K562 (cell line): ENCODE results near the gene CARMIL1.

Experiments used
- BHLHE40 ChIP-seq: IDR thresholded peaks from 2 replicates; pipeline ENCODE4 v1.6.1; 2011; ENCODE audit warnings: low read length, improper control_type of control experiment
- FOXK1 ChIP-seq: sonication (generic); formaldehyde crosslinking; IDR thresholded peaks from 2 replicates; pipeline ENCODE4 v1.8.0; 2022; ENCODE audit warnings: missing genetic modification reagents, mild to moderate bottlenecking, borderline replicate concordance
- RBBP5 ChIP-seq: fragments of 200-600 bp; sonication (generic); IDR thresholded peaks from 2 replicates; pipeline ENCODE4 v1.6.1; 2012; ENCODE audit warnings: borderline replicate concordance, mild to moderate bottlenecking, low read length, control low read depth, inconsistent platforms; ENCODE audit not compliant: insufficient read depth, poor library complexity, severe bottlenecking
- SMC3 ChIP-seq: conservative IDR thresholded peaks from 2 replicates; pipeline ENCODE4 v1.6.1; 2011; ENCODE audit warnings: low read depth, low read length, improper control_type of control experiment; ENCODE audit not compliant: insufficient read depth
- SPI1 ChIP-seq: IDR thresholded peaks from 2 replicates; pipeline ENCODE4 v1.6.1; 2011; ENCODE audit warnings: low read depth, low read length, control low read depth, borderline replicate concordance
- ZNF551 ChIP-seq: fragments of 250-450 bp; sonication (Bioruptor Pico); IDR thresholded peaks from 2 replicates; pipeline ENCODE4 v1.5.0; 2021; ENCODE audit warnings: mild to moderate bottlenecking, moderate library complexity
- TF ChIP-seq, protein P1 (sequence below), 2 experiments: fragments of 200-800 bp in 1 of 2; sonication (Bioruptor generic) in 1 of 2; sonication (generic) in 1 of 2; formaldehyde crosslinking in 1 of 2; IDR thresholded peaks in 1 of 2; conservative IDR thresholded peaks in 1 of 2; 2 replicates each; pipeline versions ENCODE4 v1.5.0 to v1.6.1; 2016 to 2020; ENCODE audit warnings: missing compliant biosample characterization in 1 of 2, missing genetic modification characterization in 1 of 2, missing genetic modification reagents in 1 of 2
- TF ChIP-seq, protein P2 (sequence below): fragments of 250-450 bp; sonication (Bioruptor Pico); IDR thresholded peaks from 2 replicates; pipeline ENCODE4 v1.8.0; 2022; ENCODE audit warnings: inconsistent platforms, mild to moderate bottlenecking, moderate library complexity, borderline replicate concordance
- TF ChIP-seq, protein P3 (sequence below): sonication (generic); formaldehyde crosslinking; IDR thresholded peaks from 2 replicates; pipeline ENCODE4 v1.8.1; 2023; ENCODE audit warnings: mild to moderate bottlenecking, missing genetic modification reagents
- TF ChIP-seq, protein P4 (sequence below): sonication (generic); formaldehyde crosslinking; IDR thresholded peaks from 2 replicates; pipeline ENCODE4 v1.8.1; 2022; ENCODE audit warnings: missing genetic modification reagents

DNA sequence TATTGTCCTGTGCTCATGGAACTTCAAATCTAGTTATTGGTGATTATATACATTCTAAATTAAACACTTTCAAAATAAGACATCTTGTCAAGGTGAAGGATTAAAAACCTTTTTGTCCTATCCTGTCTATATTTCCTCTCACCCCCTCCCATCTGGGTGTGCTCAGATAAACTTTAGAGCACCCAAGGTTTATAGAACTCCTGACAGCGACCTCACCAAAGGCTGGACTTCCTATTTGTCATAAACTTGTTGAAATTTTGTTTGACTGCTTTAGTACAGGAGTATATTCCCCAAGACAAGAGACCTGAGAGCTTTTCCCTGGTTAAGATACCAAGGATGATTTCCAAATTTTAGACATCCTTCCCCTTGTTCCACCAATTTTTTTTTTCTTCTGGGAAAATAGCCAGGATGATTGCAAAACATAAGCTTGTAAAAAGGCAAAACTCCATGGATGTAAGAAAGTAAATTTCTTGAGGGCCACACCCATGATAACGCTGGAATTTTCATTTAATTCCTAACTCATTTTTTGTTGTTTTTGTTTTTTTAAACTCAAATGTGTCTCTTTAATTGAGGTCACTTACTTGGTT lies 33.0 kb downstream of the CARMIL1 start:
- TF ChIP-seq SMC3: no peak
- TF ChIP-seq, protein P1, sequence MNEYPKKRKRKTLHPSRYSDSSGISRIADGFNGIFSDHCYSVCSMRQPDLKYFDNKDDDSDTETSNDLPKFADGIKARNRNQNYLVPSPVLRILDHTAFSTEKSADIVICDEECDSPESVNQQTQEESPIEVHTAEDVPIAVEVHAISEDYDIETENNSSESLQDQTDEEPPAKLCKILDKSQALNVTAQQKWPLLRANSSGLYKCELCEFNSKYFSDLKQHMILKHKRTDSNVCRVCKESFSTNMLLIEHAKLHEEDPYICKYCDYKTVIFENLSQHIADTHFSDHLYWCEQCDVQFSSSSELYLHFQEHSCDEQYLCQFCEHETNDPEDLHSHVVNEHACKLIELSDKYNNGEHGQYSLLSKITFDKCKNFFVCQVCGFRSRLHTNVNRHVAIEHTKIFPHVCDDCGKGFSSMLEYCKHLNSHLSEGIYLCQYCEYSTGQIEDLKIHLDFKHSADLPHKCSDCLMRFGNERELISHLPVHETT (CRISPR knock-in tag; conservative IDR thresholded peaks at IDR 0.05 in 1 of 2, IDR thresholded peaks at IDR 0.05 in 1 of 2): no peak
- TF ChIP-seq SPI1: no peak
- no peak for TF ChIP-seq ZNF551 (CRISPR knock-in tag)
- TF ChIP-seq, protein P2, sequence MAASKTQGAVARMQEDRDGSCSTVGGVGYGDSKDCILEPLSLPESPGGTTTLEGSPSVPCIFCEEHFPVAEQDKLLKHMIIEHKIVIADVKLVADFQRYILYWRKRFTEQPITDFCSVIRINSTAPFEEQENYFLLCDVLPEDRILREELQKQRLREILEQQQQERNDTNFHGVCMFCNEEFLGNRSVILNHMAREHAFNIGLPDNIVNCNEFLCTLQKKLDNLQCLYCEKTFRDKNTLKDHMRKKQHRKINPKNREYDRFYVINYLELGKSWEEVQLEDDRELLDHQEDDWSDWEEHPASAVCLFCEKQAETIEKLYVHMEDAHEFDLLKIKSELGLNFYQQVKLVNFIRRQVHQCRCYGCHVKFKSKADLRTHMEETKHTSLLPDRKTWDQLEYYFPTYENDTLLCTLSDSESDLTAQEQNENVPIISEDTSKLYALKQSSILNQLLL (CRISPR knock-in tag): no peak
- TF ChIP-seq, protein P3, sequence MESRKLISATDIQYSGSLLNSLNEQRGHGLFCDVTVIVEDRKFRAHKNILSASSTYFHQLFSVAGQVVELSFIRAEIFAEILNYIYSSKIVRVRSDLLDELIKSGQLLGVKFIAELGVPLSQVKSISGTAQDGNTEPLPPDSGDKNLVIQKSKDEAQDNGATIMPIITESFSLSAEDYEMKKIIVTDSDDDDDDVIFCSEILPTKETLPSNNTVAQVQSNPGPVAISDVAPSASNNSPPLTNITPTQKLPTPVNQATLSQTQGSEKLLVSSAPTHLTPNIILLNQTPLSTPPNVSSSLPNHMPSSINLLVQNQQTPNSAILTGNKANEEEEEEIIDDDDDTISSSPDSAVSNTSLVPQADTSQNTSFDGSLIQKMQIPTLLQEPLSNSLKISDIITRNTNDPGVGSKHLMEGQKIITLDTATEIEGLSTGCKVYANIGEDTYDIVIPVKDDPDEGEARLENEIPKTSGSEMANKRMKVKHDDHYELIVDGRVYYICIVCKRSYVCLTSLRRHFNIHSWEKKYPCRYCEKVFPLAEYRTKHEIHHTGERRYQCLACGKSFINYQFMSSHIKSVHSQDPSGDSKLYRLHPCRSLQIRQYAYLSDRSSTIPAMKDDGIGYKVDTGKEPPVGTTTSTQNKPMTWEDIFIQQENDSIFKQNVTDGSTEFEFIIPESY: no peak
- no peak for TF ChIP-seq RBBP5
- TF ChIP-seq, protein P4, sequence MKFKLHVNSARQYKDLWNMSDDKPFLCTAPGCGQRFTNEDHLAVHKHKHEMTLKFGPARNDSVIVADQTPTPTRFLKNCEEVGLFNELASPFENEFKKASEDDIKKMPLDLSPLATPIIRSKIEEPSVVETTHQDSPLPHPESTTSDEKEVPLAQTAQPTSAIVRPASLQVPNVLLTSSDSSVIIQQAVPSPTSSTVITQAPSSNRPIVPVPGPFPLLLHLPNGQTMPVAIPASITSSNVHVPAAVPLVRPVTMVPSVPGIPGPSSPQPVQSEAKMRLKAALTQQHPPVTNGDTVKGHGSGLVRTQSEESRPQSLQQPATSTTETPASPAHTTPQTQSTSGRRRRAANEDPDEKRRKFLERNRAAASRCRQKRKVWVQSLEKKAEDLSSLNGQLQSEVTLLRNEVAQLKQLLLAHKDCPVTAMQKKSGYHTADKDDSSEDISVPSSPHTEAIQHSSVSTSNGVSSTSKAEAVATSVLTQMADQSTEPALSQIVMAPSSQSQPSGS (CRISPR knock-in tag): no peak
- no peak for TF ChIP-seq BHLHE40
- no peak for TF ChIP-seq FOXK1 (CRISPR knock-in tag)
